Sciatic nerve (tissue), 2 donors: ENCODE data around the gene CABP4. TPM values are rescaled to one million over a fixed set of nuclear protein-coding genes. Genes with fewer than 3 reads are reported as not detected.
A peak's percentile ranks its signal among the peaks of the same experiment; 100 is the strongest.
"Not testable (repeated sequence)": the region's sequence is repeated elsewhere in the genome, so short reads cannot be mapped to it uniquely, and the experiment has no call there.

Experiments used
- ATAC-seq: fragments of 200-7000 bp; cut with Tn5 transposase; one replicate; pipeline ENCODE4 v1.9.1; 2020; ENCODE audit warnings: mild to moderate bottlenecking, moderate library complexity
- DNase-seq: peaks from one replicate; pipeline ENCODE4 v3.0.0-alpha.2; 2020; ENCODE audit warnings: low spot score
- intact Hi-C: fragments of 100-400 bp; cut with DNase I; formaldehyde crosslinking; loops from one replicate; pipeline ENCODE4 v1.14.2; 2022
- total RNA-seq: library from RNA; stranded (reverse); fragmentation: NEBNext Ultra II Directional; extraction: Animal tissue kit (Norgen Biotek cat#: 25700); gene quantifications from one replicate; pipeline ENCODE4 v1.2.1, GENCODE V29; 2021
- donor health status: DM: no; HTN: no; CAD: no.
- donor health status: DM: no; HTN: no; CAD: no.

Gene CABP4
- total RNA-seq, 1 donor from 2014 or later: 2.5 TPM

- no peak for ATAC-seq
- intact Hi-C loops: no loop called here
- DNase-seq: no peak
Measured at GRCh38 chr11:67468456-67468758, 13.3 kb downstream of the CABP4 start.

- intact Hi-C loops: no loop called here
- DNase-seq: peak; percentile 95
- ATAC-seq: peak; percentile 92
Measured at GRCh38 chr11:67468759-67469507, 13.8 kb downstream of the CABP4 start, which contains the start of gene TMEM134. TMEM134 (minus strand) TSS chr11:67469251; CDS start chr11:67469192, 59 bp downstream.

GRCh38 chr11:67469508-67469811 is 14.3 kb downstream of the CABP4 start:
- intact Hi-C loops: no loop called here
- ATAC-seq (no peak), DNase-seq (no peak)

GRCh38 chr11:67470337-67471002 is 15.3 kb downstream of the CABP4 start:
- no peak for DNase-seq
- intact Hi-C loops: no loop called here
- no peak for ATAC-seq

- DNase-seq (no peak), ATAC-seq (no peak)
- intact Hi-C loops: no loop called here
Measured at GRCh38 chr11:67472882-67473281, 17.7 kb downstream of the CABP4 start.

- ATAC-seq, DNase-seq, intact Hi-C loops: not testable (repeated sequence)
Measured at GRCh38 chr11:67476692-67477091, 21.5 kb downstream of the CABP4 start.

GRCh38 chr11:67477344-67478050 is 22.3 kb downstream of the CABP4 start:
- intact Hi-C loops, DNase-seq, ATAC-seq: not testable (repeated sequence)

- intact Hi-C loops: no loop called here
- ATAC-seq: peak; percentile 5
Measured at GRCh38 chr11:67482275-67482826, 27.2 kb downstream of the CABP4 start.

GRCh38 chr11:67482827-67483798 is 28.0 kb downstream of the CABP4 start, which contains the start of gene AIP:
AIP (plus strand) TSS chr11:67483026; CDS start chr11:67483159, 133 bp downstream.
- ATAC-seq (peak; percentile 97), DNase-seq (peak; percentile 98)
- intact Hi-C loops: no loop called here

More at GRCh38 chr11:67482275-67482826, 27.2 kb downstream of the CABP4 start:
- no peak for DNase-seq

GRCh38 chr11:67483831-67484665 is 28.9 kb downstream of the CABP4 start:
- ATAC-seq (no peak), DNase-seq (peak; percentile 64)
- intact Hi-C loops: no loop called here

GRCh38 chr11:67484847-67485311 is 29.7 kb downstream of the CABP4 start:
- DNase-seq (no peak), ATAC-seq (no peak)
- intact Hi-C loops: no loop called here

GRCh38 chr11:67485873-67486361 is 30.8 kb downstream of the CABP4 start:
- DNase-seq, intact Hi-C loops: not testable (repeated sequence)

GRCh38 chr11:67486481-67487195 is 31.5 kb downstream of the CABP4 start:
- no peak for DNase-seq
- ATAC-seq: no peak
- intact Hi-C loops: no loop called here

More at GRCh38 chr11:67485873-67486361, 30.8 kb downstream of the CABP4 start:
- not testable (repeated sequence) for ATAC-seq

- intact Hi-C loops: no loop called here
- no peak for ATAC-seq
- no peak for DNase-seq
Measured at GRCh38 chr11:67489203-67489884, 34.2 kb downstream of the CABP4 start.

GRCh38 chr11:67489885-67490726 is 35.0 kb downstream of the CABP4 start:
- ATAC-seq: no peak
- intact Hi-C loops: no loop called here

More at GRCh38 chr11:67489885-67490726, 35.0 kb downstream of the CABP4 start:
- DNase-seq: no peak
